KG1 (cell line): ENCODE measurements around the gene ARHGEF7.

Experiments
- DNase-seq: peaks from one replicate; lab custom pipeline; 2025; lab: John Stamatoyannopoulos, UW

ARHGEF7 gene

GRCh38 chr13:111111376-111111937 lies 3.7 kb upstream of the ARHGEF7 start:
- no peak for DNase-seq

DNA sequence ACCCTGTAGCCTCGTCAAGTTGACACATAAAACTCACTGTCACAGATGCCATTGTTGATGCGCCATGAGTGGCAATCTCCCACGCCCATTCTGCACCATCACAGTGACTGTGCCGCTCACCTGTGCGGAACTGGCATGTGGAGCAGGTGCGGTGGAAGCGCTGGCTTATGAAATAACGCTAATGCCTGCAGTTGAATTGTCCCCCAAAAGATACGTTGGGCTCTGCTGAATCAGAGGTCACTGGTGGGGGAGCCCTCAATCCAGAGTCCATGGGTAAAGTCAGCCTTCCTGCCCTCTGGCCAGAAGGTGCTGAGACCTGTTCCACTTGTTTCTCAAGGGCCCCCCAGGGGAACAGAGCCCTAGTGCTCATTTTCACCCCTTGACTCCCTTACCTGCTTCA lies 2.9 kb upstream of the ARHGEF7 start:
- no peak for DNase-seq

DNA sequence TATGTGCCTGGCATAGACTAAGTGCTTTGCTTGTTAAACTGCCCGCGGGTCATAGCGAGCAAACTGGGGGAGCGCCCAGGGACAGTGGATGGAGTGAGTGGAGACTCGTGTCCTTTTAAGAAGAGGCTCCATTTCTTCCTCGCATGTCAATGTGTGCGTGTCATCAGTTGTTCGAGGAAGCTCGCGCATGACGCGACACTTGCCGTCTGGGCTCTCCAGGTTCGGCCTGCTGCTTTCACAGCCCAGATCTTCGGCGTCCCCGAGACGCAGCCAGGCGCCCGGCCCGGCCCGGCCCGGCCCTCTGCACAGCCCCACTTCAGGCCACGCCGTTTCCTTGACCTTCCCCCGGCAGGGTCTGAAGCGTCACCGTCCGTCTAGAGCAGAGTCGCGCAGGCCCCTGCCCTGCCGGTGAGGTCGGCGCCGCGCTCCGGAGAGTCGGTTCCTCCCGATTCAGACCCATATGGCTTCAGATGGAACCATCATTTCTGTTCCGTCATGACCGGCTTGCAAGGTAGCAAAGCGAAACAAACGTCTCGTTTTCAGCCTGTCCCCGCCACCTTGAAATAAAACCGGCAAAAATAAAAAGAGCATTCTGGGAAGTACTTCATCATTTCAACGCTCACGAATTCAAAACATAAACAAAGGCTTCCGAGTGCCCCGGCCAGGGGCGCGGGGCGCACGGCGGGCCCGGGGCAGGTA lies 599 bp upstream of the ARHGEF7 start:
- DNase-seq = no peak

DNA sequence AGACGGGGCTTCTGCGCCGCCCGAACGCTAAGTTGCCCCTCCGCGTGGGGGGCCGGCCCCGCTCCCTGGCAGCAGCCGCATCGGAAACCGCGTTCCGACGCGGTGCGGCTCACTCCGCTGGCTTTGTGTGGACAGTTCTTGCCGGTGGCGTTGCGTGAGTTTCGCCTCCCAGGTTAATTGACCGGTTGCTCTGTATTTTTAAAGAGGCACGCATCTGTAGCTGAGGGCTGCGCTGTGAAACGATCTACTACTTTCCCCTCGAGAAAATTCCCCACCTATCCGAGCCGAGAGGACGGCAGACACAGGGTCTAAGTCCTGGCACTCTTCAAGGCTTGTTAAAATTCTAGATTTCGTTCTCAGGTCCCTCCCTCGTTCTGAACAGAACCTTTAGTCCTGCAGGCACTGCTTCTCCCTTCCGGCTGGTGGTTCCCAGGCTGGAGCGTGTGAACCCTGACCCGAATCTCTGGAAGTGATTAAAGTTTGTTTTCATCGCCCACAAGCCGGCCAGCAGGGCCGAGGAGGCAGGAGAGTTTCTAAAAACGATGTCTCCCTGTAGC lies 933 bp downstream of the ARHGEF7 start:
- no peak for DNase-seq

DNA sequence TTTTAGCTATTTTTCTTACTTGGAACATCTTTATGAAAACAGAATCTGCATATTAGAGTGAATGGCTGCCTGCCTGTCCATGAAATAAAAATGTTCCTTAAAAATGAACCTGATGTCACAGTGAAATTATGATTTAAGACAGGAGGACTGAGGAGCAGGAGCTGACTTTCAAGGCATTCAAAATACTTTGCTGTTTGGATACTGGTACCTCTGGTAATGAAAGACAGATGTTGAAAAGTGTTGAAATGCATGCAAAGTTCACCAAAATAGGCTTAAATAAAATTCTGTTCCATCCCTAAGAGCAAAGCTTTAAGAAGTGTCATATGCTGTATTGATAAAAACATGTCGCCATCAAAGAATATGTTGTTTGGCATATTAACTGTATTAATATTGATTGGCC lies 1.7 kb downstream of the ARHGEF7 start:
- DNase-seq = no peak

- DNase-seq = no peak
Observed at GRCh38 chr13:111117289-111117688, 2.2 kb downstream of the ARHGEF7 start.

GRCh38 chr13:111117961-111118360 lies 2.9 kb downstream of the ARHGEF7 start:
- DNase-seq = no peak

- no peak for DNase-seq
Observed at GRCh38 chr13:111118898-111119607, 3.9 kb downstream of the ARHGEF7 start.

GRCh38 chr13:111119966-111120365 lies 4.9 kb downstream of the ARHGEF7 start:
- DNase-seq = no peak

DNA sequence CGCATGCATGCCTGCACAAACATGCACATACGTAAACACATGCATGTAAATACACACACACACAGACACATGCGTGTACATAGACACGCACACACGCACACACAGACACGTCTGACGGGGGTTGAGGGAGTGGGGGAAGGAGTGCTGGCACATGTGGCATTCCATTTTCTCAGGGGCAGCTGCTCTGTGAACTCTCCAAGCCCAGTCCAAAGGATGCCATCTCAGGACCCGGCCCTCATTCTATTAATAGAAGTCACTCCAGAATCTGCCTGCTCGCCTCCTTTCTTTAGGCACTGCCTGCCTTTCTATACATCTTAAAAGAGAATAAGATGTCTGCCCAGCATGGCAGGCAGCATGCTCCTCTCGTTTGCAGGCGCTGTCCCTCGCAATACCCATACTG lies 5.3 kb downstream of the ARHGEF7 start:
- no peak for DNase-seq

DNA sequence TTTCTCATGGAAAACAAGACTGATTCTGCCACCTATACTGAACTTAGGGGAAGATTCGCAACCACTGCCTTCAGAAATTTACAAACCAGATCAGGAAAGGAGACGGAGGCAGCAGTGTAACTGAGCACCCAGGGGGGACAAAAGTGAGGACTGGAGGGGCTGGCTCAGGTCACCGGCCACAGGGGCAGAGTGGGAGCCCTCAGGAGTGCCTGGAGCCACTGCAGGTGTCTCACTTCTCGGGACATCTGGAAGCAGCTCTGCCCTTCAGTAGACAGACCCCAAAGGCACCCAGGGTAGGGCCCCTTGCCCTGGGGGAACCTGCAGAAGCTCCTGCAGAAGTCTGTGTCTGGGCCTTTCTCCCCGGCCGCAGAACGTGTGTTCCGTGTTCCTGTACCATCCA lies 5.8 kb downstream of the ARHGEF7 start:
- no peak for DNase-seq

GRCh38 chr13:111121506-111121905 lies 6.4 kb downstream of the ARHGEF7 start:
- no peak for DNase-seq

- no peak for DNase-seq
Observed at GRCh38 chr13:111122056-111122455, 6.9 kb downstream of the ARHGEF7 start.

DNA sequence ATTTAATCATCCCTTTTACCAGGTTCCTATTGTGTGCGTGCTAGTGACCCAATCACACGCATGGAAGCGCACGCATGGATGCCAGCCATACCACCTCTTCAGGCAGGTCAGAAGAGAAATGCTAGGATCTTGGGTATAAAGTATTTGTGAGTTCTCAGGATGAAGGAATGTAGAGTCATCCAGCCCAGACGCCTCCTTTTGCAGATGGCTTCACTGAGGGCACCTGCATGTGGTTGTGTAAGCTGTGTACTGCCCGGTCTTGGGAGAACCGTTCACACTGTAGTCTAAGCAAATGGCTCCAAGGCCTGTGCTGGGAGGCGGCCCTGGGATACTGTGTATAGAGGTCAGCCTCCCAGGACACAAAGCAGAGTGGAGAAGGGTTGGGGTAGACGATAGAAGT lies 7.5 kb downstream of the ARHGEF7 start:
- no peak for DNase-seq

DNA sequence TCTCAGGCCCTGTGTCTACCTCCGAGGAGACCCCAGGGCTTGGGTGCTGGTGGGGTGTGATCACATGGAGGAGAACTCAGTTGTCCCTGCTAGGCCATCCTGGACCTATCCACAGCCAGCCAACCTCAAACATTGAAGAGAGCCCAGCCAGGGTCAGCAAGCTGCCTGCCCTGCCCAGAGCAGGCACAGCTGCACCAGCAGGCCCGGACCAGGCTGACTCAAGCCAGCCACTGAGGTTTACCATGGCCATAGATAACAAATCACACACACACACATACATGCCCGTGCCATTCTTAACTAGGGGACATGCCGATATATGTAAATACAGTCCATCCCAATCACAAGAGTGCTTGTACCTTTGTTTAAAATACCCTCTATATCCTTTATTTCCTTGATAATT lies 8.1 kb downstream of the ARHGEF7 start:
- no peak for DNase-seq

DNA sequence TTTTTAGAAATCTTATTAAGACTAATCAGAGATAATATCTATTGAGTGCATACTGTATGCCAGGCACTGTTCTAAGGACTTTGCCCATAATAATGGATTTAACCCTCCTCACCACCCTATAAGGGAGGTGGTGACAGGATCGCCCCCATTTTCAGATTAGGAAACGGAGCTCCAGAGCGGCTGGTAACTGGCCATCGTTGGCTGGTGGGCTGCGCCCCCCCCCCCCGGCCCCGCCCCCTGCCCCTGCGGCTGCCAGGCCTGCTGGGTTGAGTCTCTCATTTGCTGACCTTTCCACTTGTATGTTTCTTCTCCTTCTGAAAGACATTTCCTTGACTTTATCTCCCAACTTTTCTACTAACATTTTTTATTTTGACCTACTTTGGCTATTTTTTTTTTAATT lies 8.5 kb downstream of the ARHGEF7 start:
- no peak for DNase-seq

- no peak for DNase-seq
Observed at GRCh38 chr13:111126509-111126908, 11.4 kb downstream of the ARHGEF7 start.

GRCh38 chr13:111129465-111130115 lies 14.5 kb downstream of the ARHGEF7 start:
- no peak for DNase-seq

DNA sequence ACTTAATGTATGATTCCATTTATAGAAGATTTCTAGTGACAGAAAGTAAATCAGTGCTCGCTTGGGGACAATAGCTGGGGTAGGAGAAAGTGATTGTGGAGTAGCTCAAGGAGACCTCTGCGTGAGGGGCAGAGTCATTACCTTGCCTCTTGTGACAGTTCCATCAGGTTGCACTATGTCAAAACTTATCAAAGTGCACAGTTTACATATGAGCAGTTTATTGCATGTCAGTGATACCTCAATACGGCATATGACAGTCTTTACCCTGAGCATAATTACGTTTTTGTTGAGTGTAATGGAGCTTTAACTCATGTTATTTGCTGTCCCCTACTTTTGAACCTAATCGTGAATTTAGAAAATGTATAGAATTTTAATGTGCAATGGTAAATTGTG lies 15.0 kb downstream of the ARHGEF7 start:
- DNase-seq = no peak

DNA sequence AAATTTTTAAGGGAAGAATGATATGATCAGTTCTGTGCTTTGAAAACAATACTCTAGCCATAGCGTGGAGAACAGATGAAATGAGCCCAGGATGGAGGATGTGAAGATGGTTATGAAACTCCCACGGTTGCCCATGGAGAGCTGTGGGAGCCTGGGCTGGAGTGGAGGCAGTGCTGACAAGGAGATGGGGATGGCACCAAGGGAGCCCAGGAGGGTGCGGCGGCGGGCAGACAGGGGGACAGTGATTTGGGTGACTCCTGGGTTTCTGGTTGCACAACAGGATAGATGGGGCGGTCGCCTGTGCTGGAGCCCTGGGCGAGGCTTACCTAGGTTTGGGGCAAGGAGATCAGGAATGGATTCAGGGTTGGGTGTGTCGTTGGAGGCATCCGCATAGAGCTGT lies 15.9 kb downstream of the ARHGEF7 start:
- DNase-seq = no peak

DNA sequence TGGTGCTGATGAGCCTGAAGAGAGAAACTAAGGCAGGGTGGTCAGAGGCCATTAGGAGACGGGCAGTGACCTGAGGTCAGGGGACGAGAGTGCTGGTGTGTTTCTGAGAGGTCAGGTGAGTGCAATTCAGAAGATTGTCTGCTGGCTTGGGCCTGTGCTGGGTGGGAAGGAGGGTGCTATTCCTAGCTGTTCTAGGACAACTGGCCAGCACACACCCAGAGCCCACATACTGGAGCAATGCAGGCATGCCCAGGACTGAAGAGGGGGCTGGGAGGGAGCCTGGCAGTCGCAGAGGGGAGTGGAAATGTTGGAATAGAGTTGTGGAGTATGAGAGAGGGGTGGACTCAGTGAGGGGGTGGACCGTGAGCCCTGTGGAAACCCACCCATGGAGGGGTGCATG lies 16.5 kb downstream of the ARHGEF7 start:
- no peak for DNase-seq

- DNase-seq = no peak
Observed at GRCh38 chr13:111132948-111133347, 17.8 kb downstream of the ARHGEF7 start.

DNA sequence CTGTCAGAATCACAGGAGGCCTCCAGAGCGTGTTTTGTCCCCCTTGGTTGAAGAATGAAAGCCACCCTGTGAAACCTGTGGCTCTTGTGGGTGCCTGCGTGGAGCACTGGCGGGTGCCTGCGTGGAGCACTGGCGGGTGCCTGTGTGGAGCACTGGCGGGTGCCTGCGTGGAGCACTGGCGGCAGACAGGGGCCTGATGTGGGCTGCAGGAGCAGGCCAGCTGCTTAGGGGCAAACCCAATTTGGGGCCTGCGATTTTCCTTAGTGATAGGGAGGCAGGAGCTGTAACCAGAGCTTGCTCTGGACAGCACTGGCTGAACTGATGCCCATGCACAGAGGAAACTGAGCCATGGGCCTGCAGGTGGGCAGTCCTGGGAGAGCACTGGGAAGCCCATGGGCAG lies 24.3 kb downstream of the ARHGEF7 start:
- DNase-seq = no peak
